SK-N-MC (cell line): Measurements from ENCODE around the gene ZMYM1.
"Not testable (repeated sequence)": the region's sequence is repeated elsewhere in the genome, so short reads cannot be mapped to it uniquely, and the experiment has no call there.

Experiments
- EZH2 ChIP-seq: fragments of 200-600 bp; sonication (generic); IDR thresholded peaks from one replicate; pipeline ENCODE4 v1.6.1; 2017; ENCODE audit warnings: antibody characterized with exemption
- POLR2AphosphoS5 ChIP-seq: IDR thresholded peaks from 2 replicates; pipeline ENCODE4 v1.6.1; 2012; ENCODE audit warnings: mild to moderate bottlenecking, low read depth, low read length, borderline replicate concordance

DNA sequence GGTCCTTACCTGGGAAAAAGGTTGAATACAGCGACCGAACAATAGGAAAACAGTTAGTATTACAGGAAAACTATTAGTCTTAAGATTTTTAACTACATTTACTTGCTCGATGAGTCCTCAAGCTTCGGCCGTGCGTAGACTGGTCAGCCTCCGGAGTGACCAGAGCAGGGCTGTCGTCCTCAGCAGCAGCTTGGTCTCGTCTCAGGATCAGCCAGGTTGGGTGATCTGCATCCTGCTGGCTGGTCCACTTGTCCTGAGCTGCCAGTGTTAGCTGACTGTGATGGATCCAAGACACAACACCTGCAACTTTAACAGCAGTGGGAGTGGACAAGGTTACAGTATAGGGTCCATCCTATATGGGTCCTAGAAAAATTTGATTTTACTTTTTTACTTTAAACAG, 63.5 kb downstream of the ZMYM1 start:
- not testable (repeated sequence) for TF ChIP-seq EZH2, POLR2AphosphoS5
